Stimulated activated CD4-positive, alpha-beta T cell treated with anti-CD3 and anti-CD28 coated beads, Interleukin-12 subunit alpha, Interleukin-12 subunit beta, amount 100 ng/mL, for 48 hours (primary cell): ENCODE results near the gene C2orf72.
A peak's percentile ranks its signal among the peaks of the same experiment; 100 is the strongest.

Experiments used
- DNase-seq, 3 donors: peaks; one replicate each; pipeline ENCODE4 v3.0.0-alpha.2; 2020; ENCODE audit warnings: low read depth in 2 of 3, low spot score in 1 of 3

C2orf72 gene

GRCh38 chr2:231041061-231041689 is 3.9 kb downstream of the C2orf72 start:
- DNase-seq: no peak

DNA sequence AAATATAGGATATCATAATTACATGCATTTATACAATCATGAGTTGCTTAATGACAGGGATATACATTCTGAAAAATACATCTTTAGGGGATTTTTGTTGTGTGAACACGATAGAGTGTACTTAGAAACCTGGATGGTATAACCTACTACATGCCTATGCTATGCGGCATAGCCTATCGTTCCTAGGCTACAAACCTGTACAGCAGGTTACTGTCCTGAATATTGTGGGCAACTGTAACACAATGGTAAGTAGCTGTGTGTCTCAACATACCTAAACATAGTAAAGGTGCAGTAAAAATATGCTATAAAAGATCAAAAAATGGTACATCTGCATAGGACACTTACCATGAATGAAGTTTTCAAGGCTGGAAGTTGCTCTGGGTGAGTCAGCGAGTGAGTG is 6.5 kb downstream of the C2orf72 start:
- no peak for DNase-seq

DNA sequence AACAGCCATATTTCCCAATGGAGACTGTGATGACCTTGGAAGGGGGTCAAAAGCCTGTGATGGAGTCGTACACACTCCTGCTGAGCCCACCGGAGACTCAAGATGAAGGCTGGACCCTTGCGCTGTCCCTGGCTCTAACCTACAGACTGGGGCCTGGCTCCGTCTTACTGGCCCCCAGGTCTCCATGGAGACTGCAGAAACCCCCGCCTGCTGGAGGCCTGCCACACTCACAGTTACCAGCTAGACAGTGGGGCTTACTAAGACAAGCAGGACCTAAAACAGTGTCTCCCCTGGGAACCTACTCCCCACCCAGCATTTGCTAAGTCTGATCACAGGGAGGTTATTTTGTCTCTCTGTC is 9.6 kb downstream of the C2orf72 start:
- no peak for DNase-seq

- DNase-seq: no peak
Measured at GRCh38 chr2:231047274-231047922, 10.1 kb downstream of the C2orf72 start.

DNA sequence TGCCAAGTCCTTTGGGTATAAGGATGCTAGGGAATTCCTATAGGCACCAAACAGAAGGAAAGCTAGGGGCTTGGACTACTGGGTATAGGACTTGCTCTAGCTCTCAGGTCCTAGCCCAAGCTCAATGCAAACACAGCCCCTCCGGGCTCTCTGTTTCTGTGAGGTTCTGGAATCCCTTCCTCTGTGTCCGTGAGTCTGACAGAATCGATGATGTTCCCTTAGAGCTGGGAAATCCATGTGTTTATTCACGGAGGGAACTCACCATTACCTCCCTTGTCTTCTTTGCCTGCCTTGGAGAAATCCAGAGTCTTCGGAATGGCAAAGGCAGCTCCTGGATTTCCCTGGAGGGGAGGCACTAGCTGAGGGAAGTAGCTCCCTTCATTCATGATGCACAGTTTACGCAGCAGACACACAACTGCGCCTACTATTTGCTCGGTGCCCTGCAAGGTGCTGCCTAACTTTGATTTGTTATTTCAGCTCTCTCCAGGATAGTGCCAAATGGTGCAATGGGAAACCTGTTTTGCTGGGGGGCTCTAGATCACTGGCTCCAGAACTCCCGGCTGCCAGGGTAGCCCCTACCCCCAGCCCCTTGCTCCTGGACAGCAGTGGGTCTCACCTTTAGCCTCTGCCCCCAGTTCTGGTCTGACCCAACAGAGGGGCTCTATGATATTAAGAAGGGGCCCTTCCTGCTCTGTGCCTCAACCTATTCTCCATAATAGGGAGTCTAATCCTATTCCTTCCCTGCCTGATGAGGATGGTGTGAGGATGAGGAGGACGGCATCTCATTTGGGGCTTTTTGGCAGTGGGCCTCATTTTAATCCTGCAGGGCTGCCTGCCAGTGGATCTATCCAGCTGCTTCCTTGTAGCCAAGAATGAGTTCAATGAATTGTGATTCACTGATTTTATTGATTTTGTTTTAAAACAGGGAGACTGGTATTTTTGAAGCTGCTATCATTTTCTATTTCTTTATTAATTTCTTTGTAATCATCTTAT is 10.9 kb downstream of the C2orf72 start:
- DNase-seq: no peak

DNA sequence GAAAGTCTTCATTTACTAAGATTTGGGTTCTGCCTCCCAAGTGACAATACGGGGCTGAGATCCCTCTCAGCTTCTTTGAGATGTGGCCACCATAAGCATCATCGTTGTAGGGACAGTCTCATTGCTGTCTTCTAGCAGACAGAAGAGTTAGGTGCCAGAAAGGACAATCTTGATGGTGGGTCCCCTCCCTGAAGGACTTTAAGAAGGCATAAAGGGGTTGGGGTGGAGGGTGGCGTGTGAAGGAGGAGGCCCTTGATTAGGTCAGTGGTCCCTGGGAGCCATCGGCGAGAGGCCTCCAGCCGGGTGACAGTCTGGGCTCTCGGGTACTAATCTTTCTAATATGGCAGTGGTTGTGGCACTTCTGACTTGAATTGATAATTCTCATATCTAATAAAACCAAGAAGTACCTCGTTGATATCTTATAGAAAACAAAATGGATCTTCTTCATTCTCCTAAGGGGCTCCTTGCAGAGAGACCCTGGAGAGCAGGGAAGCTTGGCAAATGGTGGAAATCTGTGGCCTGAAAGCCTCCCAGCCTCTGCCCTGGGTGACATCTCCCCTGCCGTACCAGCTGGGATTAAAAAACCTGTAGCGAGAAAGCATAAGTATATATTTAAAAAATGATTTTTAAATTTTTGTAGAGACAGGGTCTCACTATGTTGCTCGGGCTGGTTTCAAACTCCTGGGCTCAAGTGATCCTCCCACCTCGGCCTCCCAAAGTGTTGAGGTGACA is 12.1 kb downstream of the C2orf72 start:
- DNase-seq: no peak

DNA sequence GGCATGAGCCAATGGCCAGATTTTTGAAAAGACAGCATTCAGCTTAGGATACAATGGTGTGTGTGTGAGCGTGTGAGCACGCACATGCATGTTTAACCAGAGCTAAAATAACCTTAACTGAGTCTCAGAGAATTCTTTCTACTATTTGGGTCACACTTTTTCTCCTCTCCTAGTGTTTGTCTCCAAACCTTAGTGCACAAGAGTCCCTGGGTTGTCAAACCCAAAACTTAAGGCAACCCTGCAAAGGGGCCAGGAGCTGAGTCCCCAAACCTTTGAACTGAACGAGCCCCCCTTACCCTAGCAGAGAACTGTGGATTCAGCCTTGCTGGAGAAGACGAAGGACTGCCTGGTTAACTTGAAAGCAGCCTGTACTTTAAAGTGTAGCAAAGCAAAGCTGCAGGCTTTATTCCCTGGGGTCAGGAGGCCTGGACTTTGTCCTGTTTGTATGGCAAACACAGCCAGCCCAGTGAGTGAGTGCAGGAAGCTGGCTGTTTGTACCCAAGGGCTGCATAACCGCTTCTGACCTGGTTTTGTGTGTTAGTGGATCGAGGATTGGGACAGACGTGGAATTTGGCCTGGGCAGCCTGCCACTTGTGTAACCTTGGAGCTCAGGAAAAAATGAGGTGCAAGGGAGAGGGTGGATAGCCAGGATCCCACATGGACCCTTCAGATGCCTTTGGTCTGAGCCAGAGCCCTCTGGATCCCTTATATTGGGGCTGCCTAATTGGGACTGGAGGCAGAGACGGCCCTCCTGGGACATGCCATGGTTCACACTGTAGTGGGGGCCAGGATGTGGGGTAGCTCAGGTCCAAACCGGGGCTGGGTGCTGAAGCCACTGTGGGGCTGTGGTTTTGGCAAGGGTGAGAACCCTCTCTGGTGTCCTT is 12.9 kb downstream of the C2orf72 start:
- no peak for DNase-seq

- DNase-seq: no peak
Measured at GRCh38 chr2:231051116-231051515, 13.8 kb downstream of the C2orf72 start.

GRCh38 chr2:231052494-231053451 is 15.4 kb downstream of the C2orf72 start:
- DNase-seq: peak; percentile 75 to 80 (median 76)

DNA sequence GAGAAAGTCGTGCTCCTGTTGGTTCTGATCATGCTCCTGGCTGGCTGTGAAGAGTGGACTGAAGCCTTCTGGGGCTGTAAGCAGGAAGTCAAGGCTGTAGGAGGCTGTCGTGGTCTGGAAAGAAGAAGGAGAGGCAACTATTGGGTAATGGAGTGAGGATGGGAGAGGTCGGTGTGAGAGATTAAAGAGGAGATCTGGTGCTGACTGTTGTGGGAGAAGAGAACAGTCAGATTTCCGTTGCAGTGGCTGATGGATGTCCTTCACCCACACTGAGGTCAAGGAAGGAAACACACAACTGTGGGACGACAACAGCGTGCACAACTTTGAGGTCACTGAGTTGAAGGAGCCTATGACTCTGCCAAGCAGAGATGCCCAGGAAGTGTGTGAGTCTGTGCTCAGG is 16.5 kb downstream of the C2orf72 start:
- no peak for DNase-seq

GRCh38 chr2:231056453-231057416 is 19.4 kb downstream of the C2orf72 start, which contains the start of gene PSMD1:
Gene PSMD1, plus strand, starts transcription at chr2:231056867. Its CDS starts 159 bp downstream, at chr2:231057026.
- DNase-seq: peak; percentile 89 to 95 (median 89)

GRCh38 chr2:231057590-231057989 is 20.3 kb downstream of the C2orf72 start:
- no peak for DNase-seq

GRCh38 chr2:231058761-231059550 is 21.6 kb downstream of the C2orf72 start:
- DNase-seq: no peak

DNA sequence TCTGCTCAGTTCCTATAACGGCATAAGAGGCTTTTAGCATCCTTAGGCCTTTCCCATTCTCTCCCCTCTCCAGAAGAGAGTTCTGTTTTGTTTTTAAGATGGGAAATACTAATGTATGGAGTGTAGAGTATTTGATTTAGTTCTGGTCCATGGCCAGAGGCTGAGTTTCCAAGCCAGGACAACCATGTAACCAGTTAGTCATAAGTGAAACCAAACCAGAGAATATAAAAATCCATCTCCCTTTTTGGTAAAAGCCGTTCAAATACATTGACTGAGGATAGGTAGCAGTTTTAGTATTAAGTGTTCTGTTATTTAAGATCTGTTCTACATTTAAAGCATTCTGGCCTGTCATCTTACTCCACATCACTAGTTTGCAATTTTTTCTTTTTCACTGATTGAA is 22.4 kb downstream of the C2orf72 start:
- no peak for DNase-seq

GRCh38 chr2:231062776-231063175 is 25.5 kb downstream of the C2orf72 start:
- DNase-seq: no peak

- no peak for DNase-seq
Measured at GRCh38 chr2:231063347-231063746, 26.0 kb downstream of the C2orf72 start.

GRCh38 chr2:231065966-231066365 is 28.6 kb downstream of the C2orf72 start:
- no peak for DNase-seq
